Vagina (tissue), 2 donors: ENCODE results near the gene PCGF2. TPM values are rescaled to one million over a fixed set of nuclear protein-coding genes. Genes with fewer than 3 reads are reported as not detected.
A peak's percentile ranks its signal among the peaks of the same experiment; 100 is the strongest.

Experiments used
- DNase-seq, 2 donors: peaks; one replicate each; pipeline ENCODE4 v3.0.0-alpha.2; 2017; ENCODE audit errors: extremely low spot score in 2 of 2
- H3K27ac ChIP-seq: fragments of 200-600 bp; sonication (generic); one replicate; pipeline ENCODE4 v1.5.1; 2019
- H3K27me3 ChIP-seq: fragments of 200-600 bp; sonication (generic); one replicate; pipeline ENCODE4 v1.5.1; 2019
- H3K36me3 ChIP-seq, 2 donors: fragments of 200-600 bp; sonication (generic); one replicate each; pipeline ENCODE4 v1.5.1; 2017 to 2019
- H3K4me1 ChIP-seq: fragments of 200-600 bp; sonication (generic); one replicate; pipeline ENCODE4 v1.5.1; 2019
- H3K4me3 ChIP-seq, 2 donors: fragments of 200-600 bp; sonication (generic); 1 replicate in 1 of 2; 2 replicates in 1 of 2; pipeline ENCODE4 v1.5.1; 2016 to 2019
- H3K9me3 ChIP-seq: fragments of 200-600 bp; sonication (generic); one replicate; pipeline ENCODE4 v1.5.1; 2019
- CTCF ChIP-seq, 3 experiments: fragments of 450-650 bp in 2 of 3; fragments of 200-600 bp in 1 of 3; sonication (generic) in 1 of 3; IDR thresholded peaks; one replicate each; pipeline ENCODE4 v1.5.1; 2017 to 2019; ENCODE audit warnings: antibody characterized with exemption in 3 of 3, mild to moderate bottlenecking in 2 of 3, moderate library complexity in 2 of 3
- POLR2A ChIP-seq, 2 donors: fragments of 450-650 bp; IDR thresholded peaks; one replicate each; pipeline ENCODE4 v1.6.1; 2017; ENCODE audit warnings: antibody characterized with exemption in 2 of 2, mild to moderate bottlenecking in 2 of 2, moderate library complexity in 2 of 2
- POLR2AphosphoS5 ChIP-seq, 2 donors: sonication (generic); formaldehyde crosslinking; IDR thresholded peaks; one replicate each; pipeline ENCODE4 v1.9.0; 2017; ENCODE audit warnings: antibody characterized with exemption in 2 of 2, mild to moderate bottlenecking in 2 of 2, low read depth in 1 of 2; ENCODE audit not compliant: insufficient read depth in 1 of 2
- intact Hi-C: fragments of 100-400 bp; cut with DNase I; formaldehyde crosslinking; loops from one replicate; pipeline ENCODE4 v1.15.1; 2023
- total RNA-seq: library from RNA; depleted of rRNA; stranded (reverse); fragments of >200 nt; gene quantifications from one replicate; pipeline ENCODE4 v1.2.3, GENCODE V29; 2016

PCGF2 gene
- total RNA-seq, 1 donor from 2014 or later = 25.8 TPM

GRCh38 chr17:38733282-38733981 lies 14.7 kb downstream of the PCGF2 start:
- H3K9me3 ChIP-seq = no peaks in the 10 kb centered on the region
- intact Hi-C loops = loop anchor here (5.0 kb wide), 1 partner anchor 41 kb away; no protein-coding TSS in a partner anchor
- H3K36me3 ChIP-seq = peaks cover 0 to 22% of the 10 kb centered on the region in 2 donors
- DNase-seq = no peak
- H3K27ac ChIP-seq = no peak overlapping the region
- H3K27me3 ChIP-seq = no peaks in the 10 kb centered on the region
- H3K4me3 ChIP-seq = no peak overlapping the region
- H3K4me1 ChIP-seq = peaks cover 49% of the 10 kb centered on the region
- TF ChIP-seq POLR2AphosphoS5 (IDR thresholded peaks at IDR 0.05; ENCODE audit: insufficient read depth in 1 of 2, low read depth in 1 of 2) (no peak), POLR2A (IDR thresholded peaks at IDR 0.05) (no peak), CTCF (IDR thresholded peaks at IDR 0.05) (no peak)

GRCh38 chr17:38732376-38733281 lies 15.5 kb downstream of the PCGF2 start:
- intact Hi-C loops = loop anchor here (5.0 kb wide), 1 partner anchor 40 kb away; no protein-coding TSS in a partner anchor
- H3K27ac ChIP-seq = no peak overlapping the region

GRCh38 chr17:38731526-38732294 lies 16.4 kb downstream of the PCGF2 start:
- peak overlapping the region; percentile 82 for H3K27ac ChIP-seq
- no peaks in the 10 kb centered on the region for H3K27me3 ChIP-seq
- TF ChIP-seq POLR2AphosphoS5 (IDR thresholded peaks at IDR 0.05; ENCODE audit: insufficient read depth in 1 of 2, low read depth in 1 of 2) (no peak), POLR2A (IDR thresholded peaks at IDR 0.05) (no peak), CTCF (IDR thresholded peaks at IDR 0.05) (no peak)
- H3K4me1 ChIP-seq = peaks cover 49% of the 10 kb centered on the region
- intact Hi-C loops = loop anchor here (2.0 to 5.0 kb wide), 2 partner anchors 17 to 39 kb away; partner anchors contain the start of gene PCGF2
- no peak for DNase-seq
- peaks cover 0 to 8% of the 10 kb centered on the region in 2 donors for H3K36me3 ChIP-seq
- peak overlapping the region; percentile 73 to 92 for H3K4me3 ChIP-seq
- H3K9me3 ChIP-seq = no peaks in the 10 kb centered on the region

More at GRCh38 chr17:38732376-38733281, 15.5 kb downstream of the PCGF2 start:
- Histone ChIP-seq H3K4me1 (peaks cover 49% of the 10 kb centered on the region), H3K36me3 (peaks cover 0 to 15% of the 10 kb centered on the region in 2 donors), H3K4me3 (no peak overlapping the region), H3K9me3 (no peaks in the 10 kb centered on the region), H3K27me3 (no peaks in the 10 kb centered on the region)
- no peak for DNase-seq
- no peak for TF ChIP-seq CTCF (IDR thresholded peaks at IDR 0.05)
- TF ChIP-seq POLR2AphosphoS5 (IDR thresholded peaks at IDR 0.05; ENCODE audit: insufficient read depth in 1 of 2, low read depth in 1 of 2) = no peak
- TF ChIP-seq POLR2A (IDR thresholded peaks at IDR 0.05) = no peak

GRCh38 chr17:38730526-38731379 lies 17.4 kb downstream of the PCGF2 start:
- Histone ChIP-seq H3K36me3 (peaks cover 0 to 2% of the 10 kb centered on the region in 2 donors), H3K27ac (peak overlapping the region; percentile 82), H3K27me3 (no peaks in the 10 kb centered on the region), H3K4me3 (peak overlapping the region; percentile 73 to 92), H3K4me1 (peaks cover 49% of the 10 kb centered on the region), H3K9me3 (no peaks in the 10 kb centered on the region)
- no peak for TF ChIP-seq CTCF (IDR thresholded peaks at IDR 0.05)
- TF ChIP-seq POLR2AphosphoS5 (IDR thresholded peaks at IDR 0.05; ENCODE audit: insufficient read depth in 1 of 2, low read depth in 1 of 2) = peak in 1 of 2 donors; percentile 46
- TF ChIP-seq POLR2A (IDR thresholded peaks at IDR 0.05) = no peak
- intact Hi-C loops = loop anchor here (2.0 to 5.0 kb wide), 2 partner anchors 18 to 38 kb away; partner anchors contain the start of gene PCGF2
- DNase-seq = no peak
